ENCODE results near the gene C10orf90.

Gene C10orf90

GRCh38 chr10:126400641-126401040, 269.9 kb downstream of the C10orf90 start:
- Histone ChIP-seq H3K9ac (no peak overlapping the region), H3K36me3 (ENCODE audit: insufficient read depth) (no peaks in the 10 kb centered on the region), H3K79me2 (ENCODE audit: insufficient read depth, low read depth) (no peaks in the 10 kb centered on the region), H3K4me3 (IDR thresholded peaks at IDR 0.05; ENCODE audit: insufficient read depth, low read depth, low read length) (no peak overlapping the region), H3K27me3 (ENCODE audit: insufficient read depth, low read depth) (no peaks in the 10 kb centered on the region), H3K4me1 (ENCODE audit: low read depth, poor library complexity, severe bottlenecking) (no peaks in the 10 kb centered on the region), H2AFZ (ENCODE audit: low read depth) (no peak overlapping the region), H4K20me1 (ENCODE audit: insufficient read depth) (no peaks in the 10 kb centered on the region), H3K4me2 (no peak overlapping the region), H3K27ac (no peak overlapping the region)
- no peak for TF ChIP-seq CTCF (conservative IDR thresholded peaks at IDR 0.05; ENCODE audit: low read depth, low read length)

GRCh38 chr10:126398924-126399323, 271.6 kb downstream of the C10orf90 start:
- no peaks in the 10 kb centered on the region for H3K27me3 ChIP-seq (ENCODE audit: insufficient read depth, low read depth)
- no peak overlapping the region for H2AFZ ChIP-seq (ENCODE audit: low read depth)
- H3K4me3 ChIP-seq (IDR thresholded peaks at IDR 0.05; ENCODE audit: insufficient read depth, low read depth, low read length), result no peak overlapping the region
- H4K20me1 ChIP-seq (ENCODE audit: insufficient read depth), result no peaks in the 10 kb centered on the region
- no peaks in the 10 kb centered on the region for H3K4me1 ChIP-seq (ENCODE audit: low read depth, poor library complexity, severe bottlenecking)
- no peaks in the 10 kb centered on the region for H3K36me3 ChIP-seq (ENCODE audit: insufficient read depth)
- H3K9ac ChIP-seq, result no peak overlapping the region
- no peak for TF ChIP-seq CTCF (conservative IDR thresholded peaks at IDR 0.05; ENCODE audit: low read depth, low read length)
- H3K4me2 ChIP-seq, result no peak overlapping the region
- H3K79me2 ChIP-seq (ENCODE audit: insufficient read depth, low read depth), result no peaks in the 10 kb centered on the region
- H3K27ac ChIP-seq, result no peak overlapping the region

DNA sequence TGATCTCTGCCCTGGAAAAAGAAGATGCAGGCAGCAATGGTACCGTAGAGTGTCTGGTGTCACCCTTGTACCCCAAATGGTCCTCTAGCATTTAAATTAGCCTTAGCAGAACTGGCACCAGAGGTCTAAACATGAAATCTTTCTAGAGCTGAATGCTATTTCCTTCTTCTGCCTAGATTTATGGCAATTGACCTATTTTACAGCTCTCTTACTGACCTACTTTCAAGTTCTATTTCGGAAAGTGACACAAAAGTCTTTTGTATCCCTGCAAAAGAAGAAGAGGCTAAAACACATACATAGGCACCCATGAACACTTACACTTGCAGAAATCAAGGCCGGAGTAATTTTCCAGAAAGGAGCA, 272.1 kb downstream of the C10orf90 start:
- TF ChIP-seq CTCF (conservative IDR thresholded peaks at IDR 0.05; ENCODE audit: low read depth, low read length), result no peak
- Histone ChIP-seq H4K20me1 (ENCODE audit: insufficient read depth) (no peaks in the 10 kb centered on the region), H3K79me2 (ENCODE audit: insufficient read depth, low read depth) (no peaks in the 10 kb centered on the region), H3K27ac (no peak overlapping the region), H3K4me2 (no peak overlapping the region), H3K36me3 (ENCODE audit: insufficient read depth) (no peaks in the 10 kb centered on the region), H2AFZ (ENCODE audit: low read depth) (no peak overlapping the region), H3K4me3 (IDR thresholded peaks at IDR 0.05; ENCODE audit: insufficient read depth, low read depth, low read length) (no peak overlapping the region), H3K9ac (no peak overlapping the region), H3K27me3 (ENCODE audit: insufficient read depth, low read depth) (no peaks in the 10 kb centered on the region), H3K4me1 (ENCODE audit: low read depth, poor library complexity, severe bottlenecking) (no peaks in the 10 kb centered on the region)

DNA sequence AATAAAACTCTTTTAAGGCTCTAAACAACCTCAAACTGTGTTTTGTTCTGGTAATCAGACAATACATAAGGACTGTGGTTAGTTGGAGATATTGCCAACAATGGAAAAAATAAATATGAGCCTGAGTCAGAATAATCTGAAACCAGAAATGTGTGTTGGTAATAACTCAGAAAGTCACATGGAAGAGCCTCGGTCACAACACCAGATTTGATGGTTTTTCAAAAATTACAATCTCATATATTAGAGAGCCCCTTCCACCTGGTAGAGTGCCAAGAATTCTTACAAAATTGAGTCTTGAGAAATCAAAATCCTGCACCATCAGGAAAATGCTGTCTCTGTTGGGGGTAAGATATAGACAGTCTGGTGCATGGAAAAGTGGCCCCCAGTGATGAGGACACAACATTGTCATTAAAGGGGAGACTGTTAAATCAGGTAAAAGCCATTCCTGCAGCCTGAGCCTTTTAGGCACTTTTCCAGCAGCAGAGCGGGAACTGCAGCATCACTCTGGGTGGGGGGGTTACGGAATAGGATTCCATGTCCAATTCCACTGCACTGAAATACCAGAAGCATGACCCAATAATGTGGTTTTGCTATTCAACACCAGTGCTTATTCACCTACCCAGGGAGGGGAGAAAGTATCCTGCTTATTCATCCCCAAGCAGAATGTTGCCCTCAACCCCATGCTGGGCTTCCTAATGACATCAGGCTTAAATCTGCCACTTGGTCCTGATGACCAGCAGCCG, 272.7 kb downstream of the C10orf90 start:
- Histone ChIP-seq H3K4me3 (IDR thresholded peaks at IDR 0.05; ENCODE audit: insufficient read depth, low read depth, low read length) (no peak overlapping the region), H2AFZ (ENCODE audit: low read depth) (no peak overlapping the region), H3K79me2 (ENCODE audit: insufficient read depth, low read depth) (no peaks in the 10 kb centered on the region), H3K4me1 (ENCODE audit: low read depth, poor library complexity, severe bottlenecking) (no peaks in the 10 kb centered on the region), H3K27ac (no peak overlapping the region), H3K9ac (no peak overlapping the region), H3K4me2 (no peak overlapping the region), H3K36me3 (ENCODE audit: insufficient read depth) (no peaks in the 10 kb centered on the region), H4K20me1 (ENCODE audit: insufficient read depth) (no peaks in the 10 kb centered on the region), H3K27me3 (ENCODE audit: insufficient read depth, low read depth) (no peaks in the 10 kb centered on the region)
- no peak for TF ChIP-seq CTCF (conservative IDR thresholded peaks at IDR 0.05; ENCODE audit: low read depth, low read length)

Data from KMS-11 (cell line).